Activated CD4-positive, alpha-beta T cell treated with anti-CD3 and anti-CD28 coated beads, Interleukin-2, amount 10 ng/mL, durations not matched to agents 24 days and 14 days (primary cell): ENCODE measurements around the gene TECTA. TPM values are rescaled to one million over a fixed set of nuclear protein-coding genes. Genes with fewer than 3 reads are reported as not detected.

Experiments used
- DNase-seq: peaks from one replicate; pipeline ENCODE4 v3.0.0; 2022
- H3K27ac Mint-ChIP-seq: one replicate; pipeline ENCODE4 v1.8.0; 2022; ENCODE audit warnings: mild to moderate bottlenecking, mixed read lengths
- H3K27me3 Mint-ChIP-seq: one replicate; pipeline ENCODE4 v1.8.0; 2022; ENCODE audit warnings: mixed read lengths
- H3K36me3 Mint-ChIP-seq: one replicate; pipeline ENCODE4 v1.8.0; 2022; ENCODE audit warnings: low read depth, mild to moderate bottlenecking, mixed read lengths
- H3K4me1 Mint-ChIP-seq: one replicate; pipeline ENCODE4 v1.8.0; 2021; ENCODE audit warnings: mixed read lengths
- H3K4me3 Mint-ChIP-seq: one replicate; pipeline ENCODE4 v1.8.0; 2022; ENCODE audit warnings: mild to moderate bottlenecking, moderate library complexity, mixed read lengths
- H3K9me3 Mint-ChIP-seq: one replicate; pipeline ENCODE4 v1.8.0; 2021; ENCODE audit warnings: mixed read lengths
- intact Hi-C: fragments of 100-400 bp; cut with micrococcal nuclease; formaldehyde crosslinking; loops from one replicate; pipeline ENCODE4 v1.15.1; 2023
- total RNA-seq: library from RNA; stranded (reverse); gene quantifications from 2 replicates; pipeline ENCODE4 v1.2.3, GENCODE V29; 2022

TECTA gene
- total RNA-seq, 1 donor from 2014 or later, result 0.09 TPM

GRCh38 chr11:121123496-121124069 lies 22.5 kb downstream of the TECTA start:
- H3K36me3 Mint-ChIP-seq, result no peaks in the 10 kb centered on the region

GRCh38 chr11:121127809-121128208 lies 26.8 kb downstream of the TECTA start:
- Mint-ChIP-seq H3K27me3 (no peaks in the 10 kb centered on the region), H3K9me3 (peaks cover 7% of the 10 kb centered on the region), H3K36me3 (no peaks in the 10 kb centered on the region), H3K4me1 (no peaks in the 10 kb centered on the region), H3K27ac (no peak overlapping the region), H3K4me3 (no peak overlapping the region)
- intact Hi-C loops, result no loop called here
- no peak for DNase-seq

More at GRCh38 chr11:121123496-121124069, 22.5 kb downstream of the TECTA start:
- intact Hi-C loops, result no loop called here
- peaks cover 7% of the 10 kb centered on the region for H3K9me3 Mint-ChIP-seq
- H3K27me3 Mint-ChIP-seq, result no peaks in the 10 kb centered on the region
- H3K4me3 Mint-ChIP-seq, result no peak overlapping the region
- H3K4me1 Mint-ChIP-seq, result no peaks in the 10 kb centered on the region
- no peak overlapping the region for H3K27ac Mint-ChIP-seq
- DNase-seq, result no peak

- Mint-ChIP-seq H3K27ac (no peak overlapping the region), H3K36me3 (no peaks in the 10 kb centered on the region), H3K9me3 (no peaks in the 10 kb centered on the region), H3K4me3 (no peak overlapping the region), H3K27me3 (no peaks in the 10 kb centered on the region), H3K4me1 (no peaks in the 10 kb centered on the region)
- no peak for DNase-seq
- intact Hi-C loops, result no loop called here
These were observed 28.6 kb downstream of the TECTA start for GRCh38 chr11:121129362-121130340.

DNA sequence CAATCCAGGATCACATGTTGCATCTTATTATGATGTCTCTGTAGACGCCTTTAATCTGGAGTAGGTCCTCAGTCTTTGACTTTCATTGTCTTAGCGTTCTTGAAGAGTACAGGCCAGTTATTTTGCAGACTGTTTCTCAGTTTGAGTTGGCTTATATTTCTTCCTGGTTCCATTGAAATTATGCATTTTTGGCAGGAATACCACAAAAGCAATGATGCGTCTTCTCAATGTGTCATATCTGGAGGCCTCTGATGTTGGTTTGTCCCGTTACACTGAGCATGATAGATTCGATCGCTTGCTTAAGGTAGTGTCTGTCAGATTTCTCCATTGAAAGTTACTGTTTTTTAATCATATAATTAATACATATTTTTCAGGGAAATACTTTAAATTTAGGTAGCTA lies 30.6 kb downstream of the TECTA start:
- Mint-ChIP-seq H3K36me3 (no peaks in the 10 kb centered on the region), H3K27ac (no peak overlapping the region), H3K4me3 (no peak overlapping the region), H3K27me3 (no peaks in the 10 kb centered on the region), H3K4me1 (no peaks in the 10 kb centered on the region), H3K9me3 (no peaks in the 10 kb centered on the region)
- intact Hi-C loops, result no loop called here
- DNase-seq, result no peak

GRCh38 chr11:121132211-121132976 lies 31.4 kb downstream of the TECTA start:
- H3K4me1 Mint-ChIP-seq, result no peaks in the 10 kb centered on the region
- no peaks in the 10 kb centered on the region for H3K9me3 Mint-ChIP-seq
- H3K4me3 Mint-ChIP-seq, result no peak overlapping the region
- no peaks in the 10 kb centered on the region for H3K27me3 Mint-ChIP-seq
- DNase-seq, result no peak
- intact Hi-C loops, result no loop called here
- no peak overlapping the region for H3K27ac Mint-ChIP-seq
- H3K36me3 Mint-ChIP-seq, result no peaks in the 10 kb centered on the region

GRCh38 chr11:121134741-121135312 lies 33.8 kb downstream of the TECTA start:
- Mint-ChIP-seq H3K27me3 (no peaks in the 10 kb centered on the region), H3K9me3 (no peaks in the 10 kb centered on the region), H3K4me3 (no peak overlapping the region), H3K4me1 (no peaks in the 10 kb centered on the region), H3K27ac (no peak overlapping the region), H3K36me3 (no peaks in the 10 kb centered on the region)
- intact Hi-C loops, result no loop called here
- DNase-seq, result no peak

- intact Hi-C loops, result no loop called here
- no peak for DNase-seq
These were observed 36.0 kb downstream of the TECTA start for GRCh38 chr11:121137005-121137404.

DNA sequence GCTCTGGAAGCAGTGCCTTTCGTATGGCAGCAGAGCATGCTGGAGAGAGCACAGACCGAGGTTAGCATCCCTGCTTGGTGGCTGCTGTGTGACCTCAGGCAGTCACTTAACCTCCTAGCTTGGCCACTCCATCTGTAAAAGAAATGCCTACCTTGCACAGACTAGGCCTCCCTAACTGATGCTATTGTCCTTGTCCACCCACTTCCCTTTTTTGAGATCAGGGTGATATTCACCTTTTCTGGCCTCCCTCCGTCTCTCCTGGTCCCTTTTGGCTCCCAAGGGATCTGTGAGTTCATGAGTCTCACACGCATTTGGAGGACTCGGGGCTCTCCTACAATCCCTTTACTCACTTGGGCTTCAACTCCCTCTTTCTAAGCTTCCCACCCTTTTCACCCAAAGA lies 37.2 kb downstream of the TECTA start:
- Mint-ChIP-seq H3K27ac (no peak overlapping the region), H3K4me3 (no peak overlapping the region), H3K9me3 (no peaks in the 10 kb centered on the region), H3K27me3 (no peaks in the 10 kb centered on the region), H3K4me1 (no peaks in the 10 kb centered on the region), H3K36me3 (no peaks in the 10 kb centered on the region)
- intact Hi-C loops, result no loop called here
- DNase-seq, result no peak

More at GRCh38 chr11:121137005-121137404, 36.0 kb downstream of the TECTA start:
- Mint-ChIP-seq H3K27ac (no peak overlapping the region), H3K27me3 (no peaks in the 10 kb centered on the region), H3K4me3 (no peak overlapping the region), H3K36me3 (no peaks in the 10 kb centered on the region), H3K9me3 (no peaks in the 10 kb centered on the region), H3K4me1 (no peaks in the 10 kb centered on the region)

GRCh38 chr11:121140369-121140768 lies 39.3 kb downstream of the TECTA start:
- Mint-ChIP-seq H3K27ac (no peak overlapping the region), H3K9me3 (no peaks in the 10 kb centered on the region), H3K36me3 (no peaks in the 10 kb centered on the region), H3K27me3 (no peaks in the 10 kb centered on the region), H3K4me3 (no peak overlapping the region), H3K4me1 (no peaks in the 10 kb centered on the region)
- intact Hi-C loops, result no loop called here
- no peak for DNase-seq

DNA sequence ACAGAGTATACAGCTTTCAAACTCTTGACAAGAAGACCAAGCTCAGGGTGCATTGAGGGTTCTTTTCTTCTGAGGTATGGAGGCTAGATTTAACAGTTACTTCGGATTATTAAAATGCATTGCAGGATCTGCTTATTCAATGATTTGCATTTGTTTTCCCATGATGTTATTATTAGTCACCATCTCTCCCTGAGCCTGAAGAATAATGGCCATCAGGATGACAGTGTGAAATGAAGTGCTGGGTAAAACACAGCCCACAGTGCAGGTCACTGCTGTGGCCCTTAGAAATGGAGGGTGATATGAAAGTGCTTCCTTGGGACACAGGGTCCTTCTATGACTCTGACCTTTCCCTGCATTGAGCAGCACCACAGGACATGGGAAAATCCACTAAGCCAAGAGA lies 40.0 kb downstream of the TECTA start:
- Mint-ChIP-seq H3K27ac (no peak overlapping the region), H3K9me3 (no peaks in the 10 kb centered on the region), H3K27me3 (no peaks in the 10 kb centered on the region), H3K4me1 (no peaks in the 10 kb centered on the region), H3K4me3 (no peak overlapping the region), H3K36me3 (no peaks in the 10 kb centered on the region)
- intact Hi-C loops, result no loop called here
- DNase-seq, result no peak

GRCh38 chr11:121143921-121144320 lies 42.9 kb downstream of the TECTA start:
- DNase-seq, result no peak
- intact Hi-C loops, result no loop called here
- Mint-ChIP-seq H3K4me1 (no peaks in the 10 kb centered on the region), H3K27ac (no peak overlapping the region), H3K9me3 (no peaks in the 10 kb centered on the region), H3K36me3 (no peaks in the 10 kb centered on the region), H3K4me3 (no peak overlapping the region), H3K27me3 (no peaks in the 10 kb centered on the region)

DNA sequence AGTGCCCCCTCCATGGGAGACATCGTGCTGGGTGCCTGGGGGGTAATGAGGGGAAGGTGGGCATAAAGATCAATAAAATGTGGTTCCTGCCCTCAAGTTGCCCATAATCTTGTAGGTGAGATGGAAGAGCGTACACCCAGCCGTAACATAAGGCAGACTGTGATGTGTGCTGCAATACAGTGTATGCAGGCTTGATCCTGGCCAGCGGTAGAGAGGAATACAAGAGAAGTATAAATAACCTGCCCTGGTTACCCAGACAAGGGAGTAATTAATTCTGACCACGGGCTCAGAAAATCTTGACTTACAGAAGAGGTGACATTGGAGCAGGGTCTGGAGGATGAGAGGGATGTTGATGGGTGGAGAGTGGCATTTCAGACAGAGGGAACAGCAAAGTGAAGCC lies 43.7 kb downstream of the TECTA start:
- H3K27me3 Mint-ChIP-seq, result no peaks in the 10 kb centered on the region
- H3K4me3 Mint-ChIP-seq, result no peak overlapping the region
- DNase-seq, result no peak
- no peaks in the 10 kb centered on the region for H3K9me3 Mint-ChIP-seq
- H3K4me1 Mint-ChIP-seq, result no peaks in the 10 kb centered on the region
- no peak overlapping the region for H3K27ac Mint-ChIP-seq
- H3K36me3 Mint-ChIP-seq, result no peaks in the 10 kb centered on the region
- intact Hi-C loops, result no loop called here

DNA sequence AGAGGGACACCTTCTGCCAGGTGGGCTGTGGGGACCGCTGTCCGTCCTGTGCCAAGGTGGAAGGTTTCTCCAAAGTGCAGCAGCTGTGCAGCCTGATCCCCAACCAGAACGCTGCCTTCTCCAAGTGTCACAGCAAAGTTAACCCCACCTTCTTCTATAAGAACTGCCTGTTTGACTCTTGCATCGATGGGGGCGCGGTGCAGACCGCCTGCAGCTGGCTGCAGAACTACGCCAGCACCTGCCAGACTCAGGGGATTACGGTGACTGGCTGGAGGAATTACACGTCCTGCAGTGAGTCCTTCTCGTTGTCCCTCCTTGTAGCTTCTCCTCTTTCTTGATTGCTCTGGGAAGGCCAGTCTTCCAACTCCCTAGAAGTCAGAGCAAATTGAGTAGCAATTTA lies 44.8 kb downstream of the TECTA start:
- H3K9me3 Mint-ChIP-seq, result no peaks in the 10 kb centered on the region
- H3K36me3 Mint-ChIP-seq, result no peaks in the 10 kb centered on the region
- H3K4me3 Mint-ChIP-seq, result no peak overlapping the region
- no peak overlapping the region for H3K27ac Mint-ChIP-seq
- H3K27me3 Mint-ChIP-seq, result no peaks in the 10 kb centered on the region
- intact Hi-C loops, result no loop called here
- no peaks in the 10 kb centered on the region for H3K4me1 Mint-ChIP-seq
- no peak for DNase-seq

GRCh38 chr11:121149116-121149515 lies 48.1 kb downstream of the TECTA start:
- intact Hi-C loops, result no loop called here
- Mint-ChIP-seq H3K36me3 (no peaks in the 10 kb centered on the region), H3K4me3 (no peak overlapping the region), H3K9me3 (no peaks in the 10 kb centered on the region), H3K27ac (no peak overlapping the region), H3K27me3 (no peaks in the 10 kb centered on the region), H3K4me1 (no peaks in the 10 kb centered on the region)
- DNase-seq, result no peak
